ENCODE measurements around the gene SMG9.

Gene SMG9

DNA sequence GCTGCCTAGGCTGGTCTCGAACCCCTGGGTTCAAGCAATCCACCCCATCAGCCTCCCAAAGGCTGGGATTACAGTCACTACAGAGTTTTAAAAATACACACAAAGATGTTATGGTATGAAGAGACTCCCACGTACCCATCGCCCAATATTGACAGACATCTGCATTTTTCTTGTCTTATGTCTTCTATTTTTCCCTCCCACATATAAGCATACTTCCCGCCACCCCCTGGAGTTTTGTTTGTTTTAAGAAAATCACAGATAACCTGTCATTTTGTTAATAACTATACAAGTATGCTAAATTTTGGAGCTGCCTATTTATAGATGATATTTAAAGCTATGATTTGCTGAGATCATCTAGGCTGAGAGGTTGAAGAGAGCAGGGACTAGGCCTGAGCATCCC lies 6.2 kb upstream of the SMG9 start:
- Histone ChIP-seq H3K36me3 (no peaks in the 10 kb centered on the region), H3K27me3 (no peaks in the 10 kb centered on the region), H3K9me3 (no peaks in the 10 kb centered on the region), H3K27ac (no peak overlapping the region), H3K4me1 (ENCODE audit: control insufficient read depth in 1 of 2, insufficient read depth in 1 of 2, low read depth in 1 of 2, low read length in 1 of 2) (peaks cover under 1 to 4% of the 10 kb centered on the region in 2 experiments), H3K4me3 (ENCODE audit: low read depth in 1 of 2, low read length in 1 of 2) (no peak overlapping the region)
- TF ChIP-seq, protein P1, sequence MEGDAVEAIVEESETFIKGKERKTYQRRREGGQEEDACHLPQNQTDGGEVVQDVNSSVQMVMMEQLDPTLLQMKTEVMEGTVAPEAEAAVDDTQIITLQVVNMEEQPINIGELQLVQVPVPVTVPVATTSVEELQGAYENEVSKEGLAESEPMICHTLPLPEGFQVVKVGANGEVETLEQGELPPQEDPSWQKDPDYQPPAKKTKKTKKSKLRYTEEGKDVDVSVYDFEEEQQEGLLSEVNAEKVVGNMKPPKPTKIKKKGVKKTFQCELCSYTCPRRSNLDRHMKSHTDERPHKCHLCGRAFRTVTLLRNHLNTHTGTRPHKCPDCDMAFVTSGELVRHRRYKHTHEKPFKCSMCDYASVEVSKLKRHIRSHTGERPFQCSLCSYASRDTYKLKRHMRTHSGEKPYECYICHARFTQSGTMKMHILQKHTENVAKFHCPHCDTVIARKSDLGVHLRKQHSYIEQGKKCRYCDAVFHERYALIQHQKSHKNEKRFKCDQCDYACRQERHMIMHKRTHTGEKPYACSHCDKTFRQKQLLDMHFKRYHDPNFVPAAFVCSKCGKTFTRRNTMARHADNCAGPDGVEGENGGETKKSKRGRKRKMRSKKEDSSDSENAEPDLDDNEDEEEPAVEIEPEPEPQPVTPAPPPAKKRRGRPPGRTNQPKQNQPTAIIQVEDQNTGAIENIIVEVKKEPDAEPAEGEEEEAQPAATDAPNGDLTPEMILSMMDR (IDR thresholded peaks at IDR 0.05) = no peak

DNA sequence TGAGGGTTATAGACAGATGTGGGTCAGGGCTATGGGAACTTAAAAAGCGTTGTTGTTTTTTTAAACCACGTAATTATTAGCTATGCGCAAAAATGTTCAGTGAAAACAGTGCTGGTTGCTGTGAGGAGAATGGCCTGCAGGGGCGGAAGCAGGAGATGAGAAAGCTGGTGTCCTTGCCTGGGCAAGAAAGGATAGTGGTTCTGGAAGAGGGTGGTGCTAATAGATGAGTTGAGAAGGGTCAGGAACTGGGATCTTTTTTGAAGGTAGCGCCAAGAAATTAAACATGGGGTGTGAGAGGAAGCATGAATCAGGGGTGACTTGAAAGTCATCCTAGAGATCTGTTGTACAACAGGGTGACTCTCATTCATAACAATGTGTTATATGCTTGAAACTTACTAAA lies 4.8 kb upstream of the SMG9 start:
- Histone ChIP-seq H3K27me3 (no peaks in the 10 kb centered on the region), H3K27ac (no peak overlapping the region), H3K4me3 (ENCODE audit: low read depth in 1 of 2, low read length in 1 of 2) (no peak overlapping the region), H3K4me1 (ENCODE audit: control insufficient read depth in 1 of 2, insufficient read depth in 1 of 2, low read depth in 1 of 2, low read length in 1 of 2) (peaks cover 15% of the 10 kb centered on the region in 2 experiments), H3K9me3 (no peaks in the 10 kb centered on the region), H3K36me3 (no peaks in the 10 kb centered on the region)
- TF ChIP-seq, protein P1 (IDR thresholded peaks at IDR 0.05) = no peak

DNA sequence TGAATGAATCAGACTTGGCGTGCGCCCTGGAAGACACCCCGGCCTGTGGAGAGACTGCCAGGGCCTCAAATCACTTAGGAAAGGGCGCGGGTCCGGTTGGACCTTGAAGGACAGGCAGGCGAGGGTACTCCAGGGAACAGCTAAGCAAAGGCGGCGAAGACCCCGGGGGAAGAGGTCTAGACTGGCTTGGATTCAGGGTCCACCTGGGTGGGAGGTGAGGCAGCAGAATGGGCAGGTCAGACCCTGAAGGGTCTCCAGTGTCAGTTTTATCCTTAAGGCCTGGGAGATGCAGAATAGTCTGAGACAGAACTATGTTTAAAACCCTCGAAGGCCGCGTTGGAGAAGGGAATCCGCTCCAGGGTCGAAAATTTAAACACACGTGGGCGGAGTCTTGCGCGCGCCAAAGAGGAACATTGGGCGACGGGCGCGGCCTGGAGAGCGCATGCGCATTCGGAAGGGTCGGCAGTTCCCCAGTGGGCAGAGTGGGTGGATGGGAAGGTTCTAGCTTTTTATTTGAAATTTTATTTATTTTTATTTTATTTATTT lies 567 bp upstream of the SMG9 start:
- H3K27me3 ChIP-seq = no peaks in the 10 kb centered on the region
- H3K27ac ChIP-seq = peak overlapping the region; percentile 95
- peaks cover 4% of the 10 kb centered on the region for H3K36me3 ChIP-seq
- TF ChIP-seq, protein P1 (IDR thresholded peaks at IDR 0.05) = no peak
- H3K4me1 ChIP-seq (ENCODE audit: control insufficient read depth in 1 of 2, insufficient read depth in 1 of 2, low read depth in 1 of 2, low read length in 1 of 2) = peaks cover 25 to 28% of the 10 kb centered on the region in 2 experiments
- H3K9me3 ChIP-seq = no peaks in the 10 kb centered on the region
- H3K4me3 ChIP-seq (ENCODE audit: low read depth in 1 of 2, low read length in 1 of 2) = peak overlapping the region; percentile 90 to 94

DNA sequence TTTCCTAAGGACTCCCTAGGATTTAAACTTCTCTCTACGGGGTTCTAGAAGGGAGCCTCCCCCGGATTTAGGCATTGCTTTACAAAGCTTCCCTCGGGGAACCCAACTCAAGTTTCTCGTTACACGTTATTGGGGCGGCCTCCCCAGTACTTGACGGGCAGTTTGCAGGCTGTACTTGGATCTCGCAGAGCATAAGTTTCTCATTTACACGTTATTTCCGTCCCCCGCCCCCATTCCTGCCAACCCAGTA lies 584 bp downstream of the SMG9 start:
- peaks cover 15% of the 10 kb centered on the region for H3K36me3 ChIP-seq
- H3K27ac ChIP-seq = peak overlapping the region; percentile 95
- H3K4me1 ChIP-seq (ENCODE audit: control insufficient read depth in 1 of 2, insufficient read depth in 1 of 2, low read depth in 1 of 2, low read length in 1 of 2) = peaks cover 25 to 28% of the 10 kb centered on the region in 2 experiments
- H3K9me3 ChIP-seq = no peaks in the 10 kb centered on the region
- peak overlapping the region; percentile 90 to 94 for H3K4me3 ChIP-seq (ENCODE audit: low read depth in 1 of 2, low read length in 1 of 2)
- TF ChIP-seq, protein P1 (IDR thresholded peaks at IDR 0.05) = no peak
- no peaks in the 10 kb centered on the region for H3K27me3 ChIP-seq

DNA sequence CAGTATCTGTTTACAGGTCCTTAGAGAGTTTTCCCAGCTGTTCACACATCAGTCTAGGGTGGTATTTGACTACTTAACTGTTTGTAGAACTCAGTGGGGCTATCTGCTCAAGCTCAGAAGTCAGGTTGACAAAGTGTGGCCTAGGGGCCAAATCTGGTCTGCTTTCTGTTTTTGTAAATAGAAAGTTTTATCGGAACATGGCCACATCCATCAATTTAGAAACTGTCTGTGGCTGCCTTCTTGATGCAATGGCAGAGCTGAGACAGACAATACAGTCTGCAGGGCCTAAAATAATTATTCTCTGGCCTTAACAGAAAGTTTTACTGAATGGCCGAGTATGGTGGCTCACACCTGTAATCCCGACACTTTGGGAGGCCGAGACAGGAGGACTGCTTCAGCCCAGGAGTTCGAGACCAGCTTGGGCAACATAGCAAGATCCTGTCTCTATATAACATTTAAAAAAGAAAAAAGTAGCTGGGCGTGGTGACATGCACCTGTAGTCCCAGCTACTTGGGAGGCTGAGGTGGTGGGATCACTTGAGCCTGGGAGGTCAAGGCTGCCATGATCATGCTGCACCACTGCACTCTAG lies 2.4 kb downstream of the SMG9 start:
- H3K27ac ChIP-seq = no peak overlapping the region
- H3K4me3 ChIP-seq (ENCODE audit: low read depth in 1 of 2, low read length in 1 of 2) = no peak overlapping the region
- H3K4me1 ChIP-seq (ENCODE audit: control insufficient read depth in 1 of 2, insufficient read depth in 1 of 2, low read depth in 1 of 2, low read length in 1 of 2) = peaks cover 25 to 28% of the 10 kb centered on the region in 2 experiments
- H3K36me3 ChIP-seq = peaks cover 33% of the 10 kb centered on the region
- no peaks in the 10 kb centered on the region for H3K9me3 ChIP-seq
- H3K27me3 ChIP-seq = no peaks in the 10 kb centered on the region
- TF ChIP-seq, protein P1 (IDR thresholded peaks at IDR 0.05) = no peak
